ENCODE measurements around the gene ATF6.
"Not testable (repeated sequence)": the region's sequence is repeated elsewhere in the genome, so short reads cannot be mapped to it uniquely, and the experiment has no call there.

ATF6 gene

DNA sequence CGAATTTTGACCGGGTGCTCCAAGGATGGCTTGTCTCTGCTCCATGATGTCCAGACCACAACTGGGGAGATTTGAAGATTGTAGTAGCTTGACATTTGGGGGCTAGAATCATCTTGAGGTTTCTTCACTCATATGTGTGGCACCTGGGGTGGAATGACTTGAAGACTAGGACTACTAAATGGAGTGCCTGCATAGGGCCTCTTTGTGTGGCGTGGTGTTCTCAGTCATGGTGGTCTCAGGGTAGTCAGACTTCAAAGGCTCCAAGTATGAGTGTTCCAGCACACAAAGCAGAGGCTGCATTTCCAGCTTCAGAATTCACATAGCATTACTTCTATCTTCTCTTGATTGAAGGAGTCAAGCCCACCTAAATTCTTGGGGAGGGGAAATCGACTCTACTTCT, 16.8 kb downstream of the ATF6 start:
- DNase-seq, result no peak

DNA sequence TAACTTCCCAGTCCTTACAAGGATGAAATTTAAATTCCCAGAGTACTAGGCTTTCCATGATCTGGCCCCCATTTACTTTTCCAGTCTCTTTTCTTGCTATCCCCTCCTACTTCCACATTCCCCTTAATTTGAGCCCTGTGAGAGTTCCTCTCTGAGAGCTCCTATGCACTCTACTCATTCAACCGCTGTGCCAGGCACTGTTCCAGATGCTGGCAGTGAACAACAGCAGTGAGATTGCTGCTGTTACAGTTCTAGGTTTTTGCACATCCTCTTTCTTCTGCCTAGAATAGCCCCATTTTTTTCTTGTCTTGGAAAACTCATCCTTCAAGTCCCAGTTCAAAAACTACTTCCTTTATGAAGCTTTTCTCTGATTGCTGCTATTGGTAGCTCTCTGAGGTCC, 18.8 kb downstream of the ATF6 start:
- DNase-seq, result no peak

DNA sequence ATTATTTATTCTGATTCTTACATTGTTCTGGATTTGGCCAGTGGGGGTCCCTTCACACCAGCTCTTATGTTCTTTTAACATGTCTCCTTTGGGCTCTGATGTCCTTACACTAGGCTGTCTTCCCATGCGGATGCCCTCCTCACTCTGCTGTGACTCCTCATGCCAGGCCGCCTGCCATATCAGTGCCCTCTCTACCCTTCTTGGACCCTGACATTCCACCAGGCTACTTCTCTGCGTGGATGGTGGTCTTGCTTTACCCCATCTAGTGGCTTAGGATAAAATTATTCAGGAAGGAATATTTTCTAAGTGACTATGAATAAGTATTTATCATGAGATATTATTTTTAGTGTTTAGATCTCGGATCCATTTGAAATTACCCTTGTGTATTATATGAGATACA, 21.2 kb downstream of the ATF6 start:
- no peak for DNase-seq

DNA sequence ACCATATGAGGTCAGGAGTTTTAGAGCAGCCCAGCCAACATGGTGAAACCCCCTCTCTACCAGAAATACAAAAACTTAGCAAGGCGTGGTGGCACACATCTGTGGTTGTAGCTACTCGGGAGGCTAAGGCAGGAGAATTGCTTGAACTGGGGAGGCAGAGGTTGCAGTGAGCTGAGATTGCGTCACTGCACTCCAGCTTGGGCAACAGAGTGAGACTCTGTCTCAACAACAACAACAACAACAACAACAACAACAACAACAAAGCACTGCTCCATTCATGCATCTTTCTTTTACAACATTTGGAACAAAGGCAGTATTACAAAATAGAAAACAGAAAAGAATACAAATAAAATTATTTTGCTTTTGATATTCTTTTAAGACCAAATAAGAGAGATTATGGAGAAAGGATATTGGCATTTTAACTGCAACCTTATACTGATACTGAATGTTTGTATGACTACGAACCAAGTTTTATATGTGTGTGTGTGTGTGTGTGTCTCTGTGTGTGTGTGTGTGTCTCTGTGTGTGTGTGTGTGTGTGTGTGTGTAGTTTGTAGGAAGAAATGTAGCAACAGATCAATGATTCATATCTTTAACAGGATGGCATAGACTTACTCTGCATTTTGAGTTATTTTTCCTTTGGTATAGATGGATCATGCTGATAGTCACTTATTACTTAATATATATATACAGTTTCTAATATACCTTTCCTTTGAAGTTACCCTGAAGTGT, 24.6 kb downstream of the ATF6 start:
- no peak for DNase-seq

DNA sequence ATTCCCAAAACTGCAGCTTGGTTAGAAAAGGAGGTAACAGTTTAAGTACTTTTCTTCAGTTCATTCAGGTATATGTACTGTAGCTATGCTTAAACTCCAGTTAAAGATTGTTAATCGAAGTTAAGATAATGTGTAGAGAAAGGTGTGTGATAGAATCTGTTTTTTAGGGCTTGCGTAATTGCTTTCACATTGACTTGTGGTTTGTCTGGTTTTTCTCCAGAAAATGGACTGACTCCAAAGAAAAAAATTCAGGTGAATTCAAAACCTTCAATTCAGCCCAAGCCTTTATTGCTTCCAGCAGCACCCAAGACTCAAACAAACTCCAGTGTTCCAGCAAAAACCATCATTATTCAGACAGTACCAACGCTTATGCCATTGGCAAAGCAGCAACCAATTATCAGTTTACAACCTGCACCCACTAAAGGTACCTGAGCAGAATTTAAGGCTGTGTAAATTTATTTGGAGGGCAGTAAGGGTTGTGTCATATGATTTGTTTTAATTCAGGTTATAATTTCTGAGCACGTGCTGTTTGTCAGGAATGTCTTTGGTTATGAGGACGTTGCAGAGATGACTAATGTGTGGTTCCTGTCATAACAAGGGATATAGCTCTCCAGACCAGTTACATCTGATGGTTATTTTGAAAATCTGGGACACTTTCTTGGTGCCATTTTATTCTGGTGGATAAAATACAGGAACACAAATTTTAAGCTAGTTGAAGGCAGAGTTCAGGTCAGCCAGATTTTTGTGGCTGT, 26.0 kb downstream of the ATF6 start:
- DNase-seq, result no peak

DNA sequence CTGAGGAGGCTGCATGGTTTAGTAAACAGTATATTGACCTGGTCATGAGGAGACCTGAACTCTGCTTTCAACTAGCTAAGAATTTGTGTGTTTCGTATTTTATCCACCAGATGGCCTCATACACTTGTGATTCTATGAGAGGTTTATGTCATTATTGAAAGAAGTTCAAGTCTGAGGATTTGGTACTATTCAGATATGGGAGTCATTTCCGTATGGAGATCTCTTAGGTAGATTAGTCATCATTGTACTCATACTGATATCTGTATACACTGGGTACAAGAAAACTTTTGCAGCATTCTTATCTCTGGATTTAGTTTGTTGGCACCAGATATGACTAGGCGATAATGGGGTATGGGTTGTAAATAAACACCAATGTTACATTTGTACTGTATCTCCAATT, 26.6 kb downstream of the ATF6 start:
- DNase-seq, result peak; percentile 70 to 77

DNA sequence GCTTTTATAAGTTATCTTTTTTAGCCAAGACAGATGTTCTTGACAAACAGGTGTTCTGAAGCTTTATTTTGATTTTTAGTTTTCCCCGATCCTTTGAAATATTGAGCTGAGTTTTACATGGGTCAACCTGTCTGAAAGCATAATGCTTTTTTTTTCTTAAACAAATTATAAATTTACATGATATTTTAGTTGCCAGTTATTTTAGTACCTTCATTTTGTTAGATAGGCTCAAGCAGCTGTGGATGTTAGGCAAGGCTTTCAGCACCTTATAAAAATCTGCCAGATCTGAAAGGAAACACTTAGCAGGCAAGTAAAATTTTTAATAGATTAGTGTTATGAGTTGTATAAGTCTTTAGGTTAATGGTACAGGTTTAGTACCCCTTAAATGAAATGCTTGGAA, 33.7 kb downstream of the ATF6 start:
- DNase-seq, result no peak

DNA sequence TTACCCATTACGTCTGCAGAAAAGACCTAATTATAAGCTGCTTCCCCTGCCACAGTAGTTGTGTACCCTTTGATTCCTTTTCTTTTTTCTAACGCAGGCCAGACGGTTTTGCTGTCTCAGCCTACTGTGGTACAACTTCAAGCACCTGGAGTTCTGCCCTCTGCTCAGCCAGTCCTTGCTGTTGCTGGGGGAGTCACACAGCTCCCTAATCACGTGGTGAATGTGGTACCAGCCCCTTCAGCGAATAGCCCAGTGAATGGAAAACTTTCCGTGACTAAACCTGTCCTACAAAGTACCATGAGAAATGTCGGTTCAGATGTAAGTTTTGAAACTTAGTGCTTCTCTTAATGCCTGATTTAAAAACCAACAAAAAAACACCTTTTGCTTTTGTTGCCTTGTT, 35.8 kb downstream of the ATF6 start:
- peak in 1 of 2 experiments; percentile 16 for DNase-seq

DNA sequence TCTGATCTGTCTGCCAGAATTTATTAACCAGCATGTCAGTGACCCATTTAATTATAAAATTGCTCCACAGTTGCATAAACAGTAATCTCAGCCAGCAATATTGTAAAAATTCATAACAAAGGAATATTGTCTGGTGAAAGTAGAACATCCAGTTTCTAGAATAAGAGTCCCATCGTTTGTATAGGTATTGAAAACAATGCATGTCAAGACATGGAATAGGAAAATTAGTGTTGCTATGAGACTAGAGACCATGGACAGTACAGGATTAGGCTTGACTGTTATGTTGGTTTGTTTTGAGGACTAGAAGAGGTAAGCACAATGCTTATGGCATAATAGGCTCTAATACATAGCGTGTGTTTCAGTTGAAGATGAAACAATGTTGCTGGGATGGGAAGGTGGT, 37.1 kb downstream of the ATF6 start:
- DNase-seq, result no peak

DNA sequence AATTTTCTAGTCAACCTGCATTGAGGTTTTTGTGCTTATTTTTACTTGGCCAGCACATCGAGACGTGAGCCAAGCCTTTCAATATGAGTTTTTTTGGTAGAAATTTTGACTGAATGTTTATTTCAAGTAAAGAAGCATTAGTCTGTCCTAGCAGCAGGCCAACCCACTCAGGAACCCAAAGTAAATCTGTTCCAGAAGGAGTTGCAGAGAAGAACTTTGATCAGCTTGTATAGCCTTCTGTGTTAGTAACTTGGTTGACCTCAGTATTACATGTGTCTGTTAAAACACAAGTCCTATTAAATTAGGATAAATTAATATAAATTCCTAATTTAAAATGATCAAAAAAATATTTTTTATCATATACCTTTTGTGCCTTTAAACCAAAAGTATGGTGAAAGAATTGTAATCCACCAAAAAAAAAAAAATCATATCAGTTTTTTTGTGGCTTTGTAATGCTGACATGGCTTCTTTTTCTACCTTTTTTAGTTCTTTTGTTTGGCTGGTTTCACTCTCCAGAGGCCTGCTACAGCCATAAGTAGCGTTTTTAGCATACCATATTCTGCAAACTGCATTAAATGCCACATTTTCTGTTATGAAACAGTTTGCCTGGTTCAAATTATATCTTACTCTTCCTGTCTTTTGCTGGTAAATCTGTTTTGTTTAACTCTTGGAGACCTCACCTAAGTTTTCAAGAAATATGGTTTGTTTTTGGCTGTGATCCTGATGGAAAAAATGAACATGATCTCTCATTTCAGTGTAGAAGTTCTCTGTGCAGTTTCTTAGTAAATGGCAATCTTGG, 39.5 kb downstream of the ATF6 start:
- DNase-seq, result no peak

DNA sequence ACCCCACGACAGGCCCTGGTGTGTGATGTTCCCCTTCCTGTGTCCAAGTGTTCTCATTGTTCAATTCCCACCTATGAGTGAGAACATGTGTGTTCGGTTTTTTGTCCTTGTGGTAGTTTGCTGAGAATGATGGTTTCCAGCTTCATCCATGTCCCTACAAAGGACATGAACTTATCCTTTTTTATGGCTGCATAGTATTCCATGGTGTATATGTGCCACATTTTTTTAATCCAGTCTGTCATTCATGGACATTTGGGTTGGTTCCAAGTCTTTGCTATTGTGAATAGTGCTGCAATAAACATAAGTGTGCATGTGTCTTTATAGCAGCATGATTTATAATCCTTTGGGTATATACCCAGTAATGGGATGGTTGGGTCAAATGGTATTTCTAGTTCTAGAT, 43.1 kb downstream of the ATF6 start:
- not testable (repeated sequence) for DNase-seq

DNA sequence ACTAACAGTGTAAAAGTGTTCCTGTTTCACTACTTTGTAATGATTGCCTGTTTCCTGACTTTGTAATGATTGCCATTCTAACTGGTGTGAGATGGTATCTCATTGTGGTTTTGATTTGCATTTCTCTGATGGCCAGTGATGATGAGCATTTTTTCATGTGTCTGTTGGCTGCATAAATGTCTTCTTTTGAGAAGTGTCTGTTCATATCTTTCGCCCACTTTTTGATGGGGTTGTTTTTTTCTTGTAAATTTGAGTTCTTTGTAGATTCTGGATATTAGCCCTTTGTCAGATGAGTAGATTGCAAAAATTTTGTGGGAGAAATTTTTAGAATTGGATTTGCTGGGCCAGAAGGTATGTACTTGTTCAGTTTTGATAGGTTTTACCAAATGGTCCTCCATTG, 43.5 kb downstream of the ATF6 start:
- DNase-seq, result not testable (repeated sequence)

DNA sequence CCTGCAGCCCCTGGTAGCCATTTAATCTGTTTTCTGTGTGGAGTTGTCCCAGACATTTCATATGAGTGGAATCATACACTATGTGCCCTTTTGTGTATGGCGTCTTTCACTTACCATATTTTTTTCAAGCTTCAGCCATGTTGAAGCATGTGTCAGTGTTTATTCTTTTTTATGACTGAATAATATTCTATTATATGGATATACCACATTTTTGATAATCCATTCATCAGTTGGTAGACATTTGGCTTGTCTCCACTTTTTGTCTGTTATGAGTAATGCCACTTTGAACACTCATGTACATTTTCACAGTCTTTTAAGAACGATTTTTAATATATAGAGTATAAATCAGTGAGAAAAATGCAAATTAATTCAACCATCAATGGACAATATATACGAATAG, 44.7 kb downstream of the ATF6 start:
- DNase-seq, result no peak

DNA sequence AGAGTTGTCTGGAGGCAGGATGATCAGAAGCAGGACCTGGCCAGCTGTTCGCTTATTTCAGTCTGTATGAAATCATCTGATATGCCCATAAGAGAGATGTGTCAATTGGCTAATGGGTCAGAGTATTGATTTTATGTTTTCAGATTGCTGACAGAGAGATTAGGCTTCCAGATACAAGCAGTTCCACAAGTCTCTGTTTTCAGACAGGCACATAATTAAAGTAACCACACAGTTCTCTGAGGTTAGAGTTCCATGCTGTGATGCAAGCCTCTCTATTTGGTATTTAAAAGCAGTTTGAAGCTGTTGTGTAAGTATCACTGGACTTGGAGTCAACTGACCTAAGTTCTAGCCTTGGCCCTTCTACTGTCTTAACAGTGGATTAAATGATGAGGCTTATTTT, 50.1 kb downstream of the ATF6 start:
- DNase-seq, result no peak

DNA sequence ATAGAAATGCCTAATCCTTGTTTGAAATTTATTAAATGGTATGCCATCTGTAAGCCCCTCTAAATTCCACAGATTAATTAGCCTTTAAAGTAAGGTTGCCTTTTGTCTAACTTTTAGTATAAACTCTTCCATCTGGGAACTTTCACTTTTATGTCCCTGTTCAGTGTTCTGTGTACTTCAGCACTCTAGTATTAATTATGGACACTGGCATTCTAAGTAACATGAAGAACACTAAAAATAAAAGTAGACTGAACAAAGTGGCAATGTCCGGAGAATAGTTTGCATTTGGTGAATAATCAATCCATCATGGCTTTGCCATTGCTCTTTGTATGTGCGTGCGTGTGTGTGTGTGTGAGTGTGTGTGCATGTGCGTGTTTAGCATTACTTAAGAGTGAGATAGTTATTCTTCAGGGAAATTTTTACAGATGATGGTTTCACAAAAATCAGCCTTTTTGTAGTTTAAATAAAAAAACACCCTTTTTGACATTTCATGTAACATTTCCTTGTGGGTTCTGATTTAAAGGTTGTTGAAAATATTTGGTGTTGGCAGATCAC, 51.1 kb downstream of the ATF6 start:
- no peak for DNase-seq

DNA sequence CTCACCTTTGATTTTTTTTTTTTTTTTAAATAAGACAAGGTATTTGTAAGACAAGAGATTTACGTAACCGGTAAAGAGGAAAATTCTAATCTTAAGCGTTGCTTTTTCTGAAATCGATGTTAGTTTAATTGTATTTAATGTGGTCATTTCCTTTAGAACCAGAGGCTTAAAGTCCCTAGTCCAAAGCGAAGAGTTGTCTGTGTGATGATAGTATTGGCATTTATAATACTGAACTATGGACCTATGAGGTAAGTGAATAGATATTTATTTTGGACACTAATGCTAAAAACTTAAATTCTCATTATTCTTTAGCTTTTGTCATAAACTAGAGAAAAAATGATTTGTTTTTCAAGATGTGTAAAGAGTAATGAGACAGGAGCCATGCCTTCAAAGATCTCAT, 54.8 kb downstream of the ATF6 start:
- no peak for DNase-seq

DNA sequence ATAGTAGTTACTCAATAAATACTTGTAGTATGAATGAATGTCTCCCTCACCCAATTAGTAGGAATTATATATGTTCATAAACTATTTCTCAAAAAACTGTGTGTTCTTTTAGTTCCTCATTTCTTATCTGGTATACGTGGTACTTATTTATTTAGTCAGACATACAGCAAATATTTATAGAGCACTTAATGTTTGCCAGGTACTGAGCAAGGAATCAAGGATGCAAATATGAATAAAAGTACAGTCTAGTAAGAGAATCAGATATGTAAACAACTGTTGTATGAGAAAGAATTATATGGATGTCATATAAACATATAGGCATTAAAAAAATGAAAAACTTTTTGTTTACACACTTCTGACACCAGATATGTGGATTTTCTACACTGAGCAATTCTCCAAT, 58.5 kb downstream of the ATF6 start:
- no peak for DNase-seq

DNA sequence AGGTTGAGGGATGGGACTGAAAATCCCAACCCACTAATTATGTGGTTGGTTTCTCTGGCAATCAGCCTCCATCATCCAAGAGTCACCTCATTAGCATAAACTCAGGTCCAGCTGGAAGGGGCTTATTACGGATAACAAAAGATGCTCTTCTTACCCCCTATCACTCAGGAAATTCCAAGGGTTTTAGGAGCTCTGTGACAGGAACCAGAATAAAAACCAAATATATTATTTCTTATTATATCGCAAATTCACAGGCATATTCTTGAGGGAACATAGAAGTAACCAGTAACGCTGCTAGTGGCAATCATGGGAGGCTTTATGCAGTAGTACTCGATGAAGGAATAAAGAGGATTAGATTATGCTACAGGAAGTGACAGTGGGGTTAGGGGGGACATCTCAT, 59.7 kb downstream of the ATF6 start:
- no peak for DNase-seq

DNA sequence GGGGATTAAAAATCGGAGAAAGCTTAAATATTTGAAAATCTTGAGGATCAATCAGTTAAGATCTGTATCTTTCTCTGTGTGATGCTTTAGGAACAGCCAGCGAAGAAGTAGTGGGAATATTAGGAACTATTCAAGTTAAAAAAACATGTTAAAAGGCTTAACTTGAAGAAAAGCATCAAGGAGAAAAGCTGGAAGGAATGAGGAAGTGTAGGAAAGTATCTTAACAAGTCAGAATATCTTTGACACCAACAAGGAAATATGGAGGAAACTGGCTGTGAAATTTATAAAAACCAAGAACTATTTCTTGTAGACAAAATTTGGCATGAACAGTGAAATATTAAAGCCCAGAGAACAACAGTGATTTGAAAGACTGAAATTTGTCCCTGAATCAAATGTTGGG, 60.4 kb downstream of the ATF6 start:
- no peak for DNase-seq

DNA sequence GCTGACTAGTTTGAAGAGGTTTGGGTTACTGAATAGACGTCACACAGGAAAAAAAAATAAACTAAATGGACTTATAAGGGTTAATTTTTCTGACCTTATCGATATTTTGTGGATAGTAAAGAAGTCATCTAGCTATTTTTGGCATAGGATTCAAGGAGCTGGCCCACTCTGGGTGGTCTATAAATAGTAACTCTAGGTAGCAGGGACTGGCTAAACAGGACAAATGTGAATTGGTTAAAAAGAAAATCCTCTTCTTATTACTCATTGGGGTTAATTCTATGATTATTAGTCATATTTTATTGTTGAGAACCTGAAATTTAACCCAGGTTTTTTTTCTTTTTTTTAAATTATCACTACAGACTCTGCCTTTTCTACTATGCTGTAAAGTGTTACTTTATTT, 61.7 kb downstream of the ATF6 start:
- no peak for DNase-seq

DNA sequence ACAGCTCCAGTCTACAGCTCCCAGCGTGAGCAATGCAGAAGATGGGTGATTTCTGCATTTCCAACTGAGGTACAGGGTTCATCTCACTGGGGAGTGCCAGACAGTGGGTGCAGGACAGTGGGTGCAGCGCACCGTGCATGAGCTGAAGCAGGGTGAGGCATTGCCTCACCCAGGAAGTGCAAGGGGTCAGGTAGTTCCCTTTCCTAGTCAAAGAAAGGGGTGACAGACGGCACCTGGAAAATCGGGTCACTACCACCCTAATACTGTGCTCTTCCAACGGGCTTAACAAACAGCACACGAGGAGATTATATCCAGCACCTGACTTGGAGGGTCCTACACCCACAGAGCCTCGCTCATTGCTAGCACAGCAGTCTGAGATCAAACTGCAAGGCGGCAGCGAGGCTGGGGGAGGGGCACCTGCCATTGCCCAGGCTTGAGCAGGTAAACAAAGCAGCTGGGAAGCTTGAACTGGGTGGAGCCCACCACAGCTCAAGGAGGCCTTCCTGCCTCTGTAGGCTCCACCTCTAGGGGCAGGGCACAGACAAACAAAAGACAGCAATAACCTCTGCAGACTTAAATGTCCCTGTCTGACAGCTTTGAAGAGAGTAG, 66.3 kb downstream of the ATF6 start:
- DNase-seq, result not testable (repeated sequence)

DNA sequence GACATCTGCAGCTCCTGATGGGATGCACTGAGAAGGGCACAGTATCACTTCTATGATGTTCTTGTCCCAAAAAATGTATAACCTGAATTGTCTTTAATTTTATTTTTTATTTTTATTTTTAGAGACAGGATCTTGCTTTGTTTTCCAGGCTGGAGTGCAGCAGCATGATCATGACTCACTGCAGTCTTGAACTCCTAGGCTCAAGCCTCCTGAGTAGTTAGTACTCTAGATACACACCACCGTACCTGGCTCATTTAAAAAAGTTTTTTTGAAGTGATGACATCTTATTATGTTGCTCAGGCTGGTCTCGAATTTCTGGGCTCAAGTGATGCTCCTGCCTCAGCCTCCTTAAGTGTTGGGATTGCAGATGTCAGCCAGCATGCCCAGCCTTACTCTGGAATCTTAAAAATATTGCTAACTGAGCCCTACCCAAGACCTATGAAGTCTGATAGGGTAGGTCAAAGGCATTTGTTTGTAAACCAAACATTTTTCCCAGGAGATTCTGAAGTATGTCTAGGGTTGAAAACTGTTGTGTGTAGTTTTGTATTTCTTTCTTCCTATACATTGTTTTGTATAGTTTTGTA, 68.9 kb downstream of the ATF6 start:
- no peak for DNase-seq

DNA sequence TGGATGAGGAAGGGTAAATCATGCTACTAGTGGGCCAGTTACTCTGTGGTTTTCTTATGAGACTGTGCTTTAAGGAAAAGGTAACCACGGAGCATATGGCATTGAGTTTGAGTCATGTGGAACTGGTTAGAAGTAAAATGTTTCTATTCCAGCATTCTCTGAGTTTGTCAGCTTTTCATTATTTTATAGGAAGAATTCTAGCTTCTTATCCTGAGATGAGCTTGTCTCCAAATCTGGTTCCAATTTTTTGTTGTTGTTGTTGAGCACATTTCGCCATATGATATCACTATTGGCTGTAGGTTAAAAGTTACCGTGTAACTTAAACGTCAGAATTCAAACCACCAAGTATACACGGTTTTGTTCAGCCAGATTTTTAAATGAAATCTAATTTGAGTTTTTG, 69.9 kb downstream of the ATF6 start:
- no peak for DNase-seq
